ENCODE data around the gene ATPAF2.
A peak's percentile ranks its signal among the peaks of the same experiment; 100 is the strongest.

- peak in 1 of 2 donors; percentile 32 for TF ChIP-seq CTCF (conservative IDR thresholded peaks at IDR 0.05 in 1 of 2, IDR thresholded peaks at IDR 0.05 in 1 of 2; ENCODE audit: extremely low read depth in 1 of 2, insufficient read depth in 1 of 2, low read depth in 1 of 2, low read length in 2 of 2)
- no peak for TF ChIP-seq EZH2 (IDR thresholded peaks at IDR 0.05; ENCODE audit: borderline replicate concordance, low read length)
Measured at GRCh38 chr17:18038861-18039534, at the start of gene ATPAF2, which contains the start of gene GID4.
